Neural cell (in vitro differentiated cells): ENCODE data around the gene ACTL9. TPM values are rescaled to one million over a fixed set of nuclear protein-coding genes. Genes with fewer than 3 reads are reported as not detected.

Source experiments
- H2AFZ ChIP-seq: fragments of 200-600, 300-800 bp; sonication (generic), shearing (Covaris generic); 2 replicates; pipeline ENCODE4 v1.6.0; 2014; ENCODE audit warnings: low read depth, mild to moderate bottlenecking, antibody characterized with exemption, low read length, moderate library complexity
- H3F3A ChIP-seq: fragments of 200-600 bp; shearing (Covaris generic); 2 replicates; pipeline ENCODE4 v1.6.1; 2016; ENCODE audit warnings: mild to moderate bottlenecking, moderate library complexity, mixed read lengths, antibody characterized with exemption, low read length; ENCODE audit not compliant: insufficient read depth, poor library complexity, severe bottlenecking
- H3K27ac ChIP-seq: fragments of 200-600, 300-800 bp; sonication (generic), shearing (Covaris generic); 2 replicates; pipeline ENCODE4 v1.5.1; 2014; ENCODE audit warnings: mild to moderate bottlenecking, low read length, moderate library complexity
- H3K27me3 ChIP-seq: fragments of 300-800, 200-600 bp; sonication (generic), shearing (Covaris generic); 2 replicates; pipeline ENCODE4 v1.6.0; 2014; ENCODE audit warnings: mild to moderate bottlenecking, low read depth, low read length, moderate library complexity; ENCODE audit not compliant: insufficient read depth
- H3K36me3 ChIP-seq: fragments of 300-800, 200-600 bp; sonication (generic), shearing (Covaris generic); 2 replicates; pipeline ENCODE4 v1.5.1; 2014; ENCODE audit warnings: mild to moderate bottlenecking, antibody characterized with exemption, low read length, moderate library complexity; ENCODE audit not compliant: insufficient read depth
- H3K4me2 ChIP-seq: fragments of 300-800, 200-600 bp; sonication (generic), shearing (Covaris generic); 2 replicates; pipeline ENCODE4 v1.6.0; 2014; ENCODE audit warnings: mild to moderate bottlenecking, low read length
- H3K4me3 ChIP-seq: fragments of 300-800, 200-600 bp; sonication (generic), shearing (Covaris generic); 2 replicates; pipeline ENCODE4 v1.5.1; 2014; ENCODE audit warnings: mild to moderate bottlenecking, low read length, moderate library complexity
- H3K79me2 ChIP-seq: fragments of 200-600 bp; shearing (Covaris generic); replicated peaks from 2 replicates; pipeline ENCODE4 v1.6.0; 2014; ENCODE audit warnings: mild to moderate bottlenecking, low read length, moderate library complexity; ENCODE audit not compliant: insufficient read depth
- H3K9ac ChIP-seq: fragments of 300-800, 200-600 bp; sonication (generic), shearing (Covaris generic); 2 replicates; pipeline ENCODE4 v1.6.1; 2016; ENCODE audit warnings: mild to moderate bottlenecking, low read length, mixed read lengths
- H3K9me2 ChIP-seq: fragments of 200-600 bp; shearing (Covaris generic); 2 replicates; pipeline ENCODE4 v1.6.1; 2016; ENCODE audit warnings: mild to moderate bottlenecking, low read length, mixed read lengths; ENCODE audit not compliant: insufficient read depth
- H3K9me3 ChIP-seq: fragments of 200-600, 300-800 bp; sonication (generic), shearing (Covaris generic); 2 replicates; pipeline ENCODE4 v1.6.1; 2016; ENCODE audit warnings: mild to moderate bottlenecking, mixed run types, low read length, moderate library complexity, mixed read lengths
- H4K20me1 ChIP-seq: fragments of 200-600 bp; shearing (Covaris generic); 2 replicates; pipeline ENCODE4 v1.6.1; 2016; ENCODE audit warnings: mild to moderate bottlenecking, mixed run types; ENCODE audit not compliant: insufficient read depth
- EP300 ChIP-seq: fragments of 450-650 bp; conservative IDR thresholded peaks from 2 replicates; pipeline ENCODE4 v1.6.1; 2014; ENCODE audit warnings: antibody characterized with exemption, mild to moderate bottlenecking, moderate library complexity; ENCODE audit not compliant: poor library complexity, severe bottlenecking
- EZH2 ChIP-seq: fragments of 200-600, 300-800 bp; shearing (Covaris generic), sonication (generic); IDR thresholded peaks from 2 replicates; pipeline ENCODE4 v1.6.1; 2014; ENCODE audit warnings: antibody characterized with exemption, low read length, borderline replicate concordance, mild to moderate bottlenecking; ENCODE audit not compliant: insufficient read depth, poor library complexity, severe bottlenecking
- MXI1 ChIP-seq: fragments of 450-650 bp; conservative IDR thresholded peaks from 2 replicates; pipeline ENCODE4 v1.6.1; 2014; ENCODE audit warnings: antibody characterized with exemption, mild to moderate bottlenecking; ENCODE audit not compliant: poor library complexity, severe bottlenecking
- POLR2AphosphoS5 ChIP-seq: IDR thresholded peaks from 2 replicates; pipeline ENCODE4 v1.6.1; 2012
- RAD21 ChIP-seq: fragments of 450-650 bp; conservative IDR thresholded peaks from 2 replicates; pipeline ENCODE4 v1.6.1; 2014; ENCODE audit warnings: antibody characterized with exemption, mild to moderate bottlenecking, moderate library complexity
- SMC3 ChIP-seq: fragments of 450-650 bp; conservative IDR thresholded peaks from 2 replicates; pipeline ENCODE4 v1.6.1; 2014; ENCODE audit warnings: antibody characterized with exemption, mild to moderate bottlenecking, moderate library complexity; ENCODE audit not compliant: poor library complexity
- TAF1 ChIP-seq: IDR thresholded peaks from 2 replicates; pipeline ENCODE4 v1.6.1; 2012; ENCODE audit warnings: low read depth
- polyA plus RNA-seq: library from polyadenylated mRNA; depleted of rRNA; stranded (reverse); fragments of >200 nt; gene quantifications from 2 replicates; pipeline ENCODE4 v1.2.3, GENCODE V29; 2014
- TF ChIP-seq, protein P1 (sequence below): fragments of 450-650 bp; IDR thresholded peaks from 2 replicates; pipeline ENCODE4 v1.5.1; 2014; ENCODE audit warnings: antibody characterized with exemption, mild to moderate bottlenecking, moderate library complexity; ENCODE audit not compliant: poor library complexity, severe bottlenecking
- TF ChIP-seq, protein P2 (sequence below): IDR thresholded peaks from 2 replicates; pipeline ENCODE4 v1.6.1; 2012; ENCODE audit warnings: borderline replicate concordance

ACTL9 gene
- polyA plus RNA-seq, 1 donor from 2014 or later: not detected

DNA sequence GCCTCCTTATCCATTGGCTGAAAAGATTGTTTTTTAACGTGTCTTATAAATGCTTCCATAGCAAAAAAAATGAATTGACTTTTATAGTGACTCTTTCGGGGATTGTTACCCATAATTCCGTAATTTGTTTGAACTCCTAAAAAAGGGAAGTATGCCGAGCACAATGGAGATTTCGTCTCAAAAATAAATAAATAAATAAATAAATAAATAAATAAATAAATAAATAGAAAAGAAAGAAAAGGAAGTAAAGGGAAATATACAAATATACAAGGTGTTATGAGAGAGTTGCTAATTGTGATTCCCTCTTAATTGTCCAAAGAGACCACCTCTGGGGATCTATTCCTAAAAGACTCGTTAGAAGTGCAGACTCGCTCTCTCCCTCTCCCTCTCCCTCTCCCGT, 39.8 kb upstream of the ACTL9 start:
- Histone ChIP-seq H3K9me2 (no peaks in the 10 kb centered on the region), H4K20me1 (no peaks in the 10 kb centered on the region), H3K9me3 (no peaks in the 10 kb centered on the region), H3K9ac (no peak overlapping the region), H3K79me2 (no peaks in the 10 kb centered on the region), H3K36me3 (no peaks in the 10 kb centered on the region), H3K27ac (no peak overlapping the region), H3K4me3 (no peak overlapping the region), H3F3A (no peaks in the 10 kb centered on the region), H2AFZ (no peak overlapping the region), H3K27me3 (no peaks in the 10 kb centered on the region), H3K4me2 (no peak overlapping the region)
- TF ChIP-seq EP300: no peak
- no peak for TF ChIP-seq MXI1
- TF ChIP-seq TAF1: no peak
- TF ChIP-seq POLR2AphosphoS5: no peak
- no peak for TF ChIP-seq SMC3
- no peak for TF ChIP-seq RAD21
- no peak for TF ChIP-seq EZH2
- TF ChIP-seq, protein P1, sequence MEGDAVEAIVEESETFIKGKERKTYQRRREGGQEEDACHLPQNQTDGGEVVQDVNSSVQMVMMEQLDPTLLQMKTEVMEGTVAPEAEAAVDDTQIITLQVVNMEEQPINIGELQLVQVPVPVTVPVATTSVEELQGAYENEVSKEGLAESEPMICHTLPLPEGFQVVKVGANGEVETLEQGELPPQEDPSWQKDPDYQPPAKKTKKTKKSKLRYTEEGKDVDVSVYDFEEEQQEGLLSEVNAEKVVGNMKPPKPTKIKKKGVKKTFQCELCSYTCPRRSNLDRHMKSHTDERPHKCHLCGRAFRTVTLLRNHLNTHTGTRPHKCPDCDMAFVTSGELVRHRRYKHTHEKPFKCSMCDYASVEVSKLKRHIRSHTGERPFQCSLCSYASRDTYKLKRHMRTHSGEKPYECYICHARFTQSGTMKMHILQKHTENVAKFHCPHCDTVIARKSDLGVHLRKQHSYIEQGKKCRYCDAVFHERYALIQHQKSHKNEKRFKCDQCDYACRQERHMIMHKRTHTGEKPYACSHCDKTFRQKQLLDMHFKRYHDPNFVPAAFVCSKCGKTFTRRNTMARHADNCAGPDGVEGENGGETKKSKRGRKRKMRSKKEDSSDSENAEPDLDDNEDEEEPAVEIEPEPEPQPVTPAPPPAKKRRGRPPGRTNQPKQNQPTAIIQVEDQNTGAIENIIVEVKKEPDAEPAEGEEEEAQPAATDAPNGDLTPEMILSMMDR: no peak
- TF ChIP-seq, protein P2, sequence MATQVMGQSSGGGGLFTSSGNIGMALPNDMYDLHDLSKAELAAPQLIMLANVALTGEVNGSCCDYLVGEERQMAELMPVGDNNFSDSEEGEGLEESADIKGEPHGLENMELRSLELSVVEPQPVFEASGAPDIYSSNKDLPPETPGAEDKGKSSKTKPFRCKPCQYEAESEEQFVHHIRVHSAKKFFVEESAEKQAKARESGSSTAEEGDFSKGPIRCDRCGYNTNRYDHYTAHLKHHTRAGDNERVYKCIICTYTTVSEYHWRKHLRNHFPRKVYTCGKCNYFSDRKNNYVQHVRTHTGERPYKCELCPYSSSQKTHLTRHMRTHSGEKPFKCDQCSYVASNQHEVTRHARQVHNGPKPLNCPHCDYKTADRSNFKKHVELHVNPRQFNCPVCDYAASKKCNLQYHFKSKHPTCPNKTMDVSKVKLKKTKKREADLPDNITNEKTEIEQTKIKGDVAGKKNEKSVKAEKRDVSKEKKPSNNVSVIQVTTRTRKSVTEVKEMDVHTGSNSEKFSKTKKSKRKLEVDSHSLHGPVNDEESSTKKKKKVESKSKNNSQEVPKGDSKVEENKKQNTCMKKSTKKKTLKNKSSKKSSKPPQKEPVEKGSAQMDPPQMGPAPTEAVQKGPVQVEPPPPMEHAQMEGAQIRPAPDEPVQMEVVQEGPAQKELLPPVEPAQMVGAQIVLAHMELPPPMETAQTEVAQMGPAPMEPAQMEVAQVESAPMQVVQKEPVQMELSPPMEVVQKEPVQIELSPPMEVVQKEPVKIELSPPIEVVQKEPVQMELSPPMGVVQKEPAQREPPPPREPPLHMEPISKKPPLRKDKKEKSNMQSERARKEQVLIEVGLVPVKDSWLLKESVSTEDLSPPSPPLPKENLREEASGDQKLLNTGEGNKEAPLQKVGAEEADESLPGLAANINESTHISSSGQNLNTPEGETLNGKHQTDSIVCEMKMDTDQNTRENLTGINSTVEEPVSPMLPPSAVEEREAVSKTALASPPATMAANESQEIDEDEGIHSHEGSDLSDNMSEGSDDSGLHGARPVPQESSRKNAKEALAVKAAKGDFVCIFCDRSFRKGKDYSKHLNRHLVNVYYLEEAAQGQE: no peak

DNA sequence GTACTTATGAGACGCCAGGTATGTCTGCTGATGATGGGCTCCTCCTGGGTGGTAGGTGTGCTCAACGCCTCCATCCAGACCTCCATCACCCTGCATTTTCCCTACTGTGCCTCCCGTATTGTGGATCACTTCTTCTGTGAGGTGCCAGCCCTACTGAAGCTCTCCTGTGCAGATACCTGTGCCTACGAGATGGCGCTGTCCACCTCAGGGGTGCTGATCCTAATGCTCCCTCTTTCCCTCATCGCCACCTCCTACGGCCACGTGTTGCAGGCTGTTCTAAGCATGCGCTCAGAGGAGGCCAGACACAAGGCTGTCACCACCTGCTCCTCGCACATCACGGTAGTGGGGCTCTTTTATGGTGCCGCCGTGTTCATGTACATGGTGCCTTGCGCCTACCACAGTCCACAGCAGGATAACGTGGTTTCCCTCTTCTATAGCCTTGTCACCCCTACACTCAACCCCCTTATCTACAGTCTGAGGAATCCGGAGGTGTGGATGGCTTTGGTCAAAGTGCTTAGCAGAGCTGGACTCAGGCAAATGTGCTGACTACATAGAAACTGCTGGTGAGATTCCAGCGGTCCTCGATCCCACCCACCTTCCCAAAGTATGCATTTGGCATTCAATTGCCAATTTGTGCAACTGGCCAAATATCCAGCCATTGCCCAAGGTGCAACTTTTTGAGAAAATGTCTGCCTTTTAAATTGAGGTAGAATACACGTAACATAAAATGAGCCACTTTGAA, 33.0 kb upstream of the ACTL9 start:
- Histone ChIP-seq H3K9me2 (no peaks in the 10 kb centered on the region), H3K9me3 (no peaks in the 10 kb centered on the region), H3K27ac (no peak overlapping the region), H3K36me3 (no peaks in the 10 kb centered on the region), H3K4me3 (no peak overlapping the region), H3K4me2 (no peak overlapping the region), H2AFZ (no peak overlapping the region), H3F3A (no peaks in the 10 kb centered on the region), H3K9ac (no peak overlapping the region), H3K27me3 (no peaks in the 10 kb centered on the region), H4K20me1 (no peaks in the 10 kb centered on the region), H3K79me2 (no peaks in the 10 kb centered on the region)
- no peak for TF ChIP-seq POLR2AphosphoS5
- TF ChIP-seq RAD21: no peak
- no peak for TF ChIP-seq MXI1
- TF ChIP-seq SMC3: no peak
- no peak for TF ChIP-seq TAF1
- TF ChIP-seq EZH2: no peak
